Measurements from ENCODE around the gene CUBN. TPM values are rescaled to one million over a fixed set of nuclear protein-coding genes. Genes with fewer than 3 reads are reported as not detected.

CUBN gene
- total and polyA plus RNA-seq, 10 of the 15 experiments (the other 5 are each of a cell fraction or from before 2014, with no cell fraction given): under 0.01 to 0.14 (median 0.02) TPM; not detected in 6

DNA sequence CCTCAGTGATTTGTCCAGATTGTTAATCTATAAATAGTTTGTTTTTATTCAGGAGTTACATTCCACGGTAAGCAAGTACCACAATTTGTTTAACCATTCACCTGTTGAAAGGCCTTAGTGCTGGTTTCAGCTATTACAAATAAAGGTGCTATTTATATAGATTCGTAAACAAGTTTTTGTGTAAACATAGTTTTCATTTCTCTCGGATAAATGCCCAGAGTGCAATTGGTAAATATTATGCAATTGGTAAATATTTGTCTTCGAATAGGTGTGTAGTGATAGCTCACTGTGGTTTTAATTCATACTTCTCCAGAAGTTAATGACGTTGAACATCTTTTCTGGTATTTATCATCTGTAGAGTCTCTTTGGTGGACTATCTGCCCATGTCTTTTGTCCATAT lies 235.9 kb downstream of the CUBN start (continued):
- TF ChIP-seq RAD51 (IDR thresholded peaks at IDR 0.05) (no peak), MXI1 (IDR thresholded peaks at IDR 0.05; ENCODE audit: low read depth, low read length) (no peak), IRF4 (IDR thresholded peaks at IDR 0.05; ENCODE audit: low read depth, low read length) (no peak), FOS (IDR thresholded peaks at IDR 0.05; ENCODE audit: borderline replicate concordance, extremely low read depth, insufficient read length) (no peak)

DNA sequence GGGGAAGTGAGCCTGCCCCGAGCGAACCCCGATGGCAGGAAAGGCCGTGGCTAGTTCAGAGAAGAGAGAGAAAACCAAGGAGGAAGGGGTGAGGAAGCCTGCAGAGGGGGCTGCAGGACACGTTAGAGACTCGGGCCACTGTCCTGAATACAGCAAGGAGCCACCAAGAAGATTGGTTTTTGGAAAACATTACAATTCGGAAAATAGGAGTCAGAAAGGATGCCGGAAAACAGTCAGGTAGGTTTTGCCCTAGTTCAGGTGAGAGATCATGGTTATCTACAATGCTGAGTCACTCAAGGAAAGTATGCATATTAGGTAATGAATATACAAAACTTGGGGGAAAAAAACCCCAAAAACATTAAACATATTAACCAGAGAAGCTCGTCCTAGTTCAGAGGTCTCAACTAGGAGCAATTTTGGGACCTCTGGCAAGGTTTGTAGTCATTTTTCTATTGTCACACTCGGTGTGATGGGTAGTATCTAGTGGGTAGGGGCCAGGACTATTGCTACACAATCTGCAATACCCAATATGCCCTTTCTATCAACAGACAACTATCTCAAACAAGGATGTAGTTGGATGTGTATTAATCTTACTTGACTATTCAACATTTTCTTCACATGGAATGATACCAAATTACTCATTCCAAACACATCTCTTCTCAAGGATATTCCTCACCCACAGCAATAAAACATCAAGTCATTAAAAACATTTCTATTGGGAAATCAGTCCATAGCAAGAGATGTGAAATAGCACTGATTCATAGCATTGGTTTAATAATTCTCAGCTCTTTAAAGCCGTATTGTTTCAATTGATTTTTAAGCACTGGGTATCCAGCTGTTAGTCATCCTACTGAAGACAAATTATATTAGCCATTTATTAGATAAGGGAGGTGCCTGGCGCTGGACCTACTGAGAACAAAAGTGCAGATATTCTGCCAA lies 238.0 kb downstream of the CUBN start:
- WGBS (ENCODE audit: insufficient coverage, insufficient replicate concordance, low lambda C conversion rate, missing lambda C conversion rate): 1% methylated on average over 12 of the region's 12 CpGs
- ATAC-seq (peak; percentile 56), DNase-seq (ENCODE audit: low read depth, low spot score) (no peak), FAIRE-seq (no peak)
- CTCF ChIA-PET: interaction anchor here (0.6 kb wide), 2 partner anchors 108 to 392 kb away, joined by 3 read pairs; no protein-coding TSS in a partner anchor
- Histone ChIP-seq H2AFZ (ENCODE audit: control insufficient read depth, low read depth, low read length) (no peak overlapping the region), H3K4me1 (ENCODE audit: control insufficient read depth, insufficient read depth, low read length) (no peaks in the 10 kb centered on the region), H3K9ac (ENCODE audit: control insufficient read depth, insufficient read depth, low read length) (no peak overlapping the region), H3K27me3 (replicated peaks in 1 of 2; ENCODE audit: control insufficient read depth in 2 of 2, insufficient read depth in 2 of 2, low read length in 1 of 2) (peaks cover 0 to 1% of the 10 kb centered on the region in 2 experiments; a peak in 2 of 4 replicates), H3K36me3 (ENCODE audit: control insufficient read depth in 2 of 2, insufficient read depth in 2 of 2, low read length in 1 of 2) (no peaks in the 10 kb centered on the region), H4K20me1 (ENCODE audit: control insufficient read depth, insufficient read depth) (no peaks in the 10 kb centered on the region), H3K27ac (ENCODE audit: control insufficient read depth, insufficient read depth) (no peak overlapping the region), H3K4me2 (ENCODE audit: control insufficient read depth, insufficient read depth) (no peak overlapping the region), H3K79me2 (ENCODE audit: control insufficient read depth, insufficient read depth, low read length) (no peaks in the 10 kb centered on the region), H3K9me3 (replicated peaks; ENCODE audit: control insufficient read depth, insufficient read depth, low read length) (no peaks in the 10 kb centered on the region), H3K4me3 (no peak overlapping the region)
- POLR2A ChIA-PET: no interaction called here
- in situ Hi-C loops (cut with MboI) (no loop called here), intact Hi-C loops (cut with micrococcal nuclease; ENCODE audit: unreplicated experiment) (no loop called here)
- SMC1A ChIA-PET (ENCODE audit: uncharacterized antibody, unreplicated experiment): interaction anchor here (0.7 kb wide), 1 partner anchor 313 kb away, joined by 3 read pairs; no protein-coding TSS in a partner anchor
- no TSS peak for BruUV-seq (replicated peaks)
- RAD21 ChIA-PET (ENCODE audit: unreplicated experiment): no interaction called here
- TF ChIP-seq MTA3 (IDR thresholded peaks at IDR 0.05; ENCODE audit: borderline replicate concordance, low read length) (peak; percentile 53; the same call in 1 of the 2 replicates), SMC3 (IDR thresholded peaks at IDR 0.05; ENCODE audit: borderline replicate concordance, low read length) (peak; percentile 13; the same call in 1 of the 2 replicates), TCF12 (IDR thresholded peaks at IDR 0.05; ENCODE audit: low read depth, low read length) (no peak), RCOR1 (conservative IDR thresholded peaks at IDR 0.05; ENCODE audit: low read depth, low read length) (no peak), NR2C2 (IDR thresholded peaks at IDR 0.05; ENCODE audit: borderline replicate concordance, control insufficient read depth, insufficient read length, low read depth) (no peak), RAD21 (IDR thresholded peaks at IDR 0.05; ENCODE audit: insufficient read depth, low read depth, low read length) (peak; percentile 28; the same call in 1 of the 2 replicates), FOXM1 (IDR thresholded peaks at IDR 0.05; ENCODE audit: low read depth, low read length) (no peak), TCF3 (IDR thresholded peaks at IDR 0.05; ENCODE audit: borderline replicate concordance, insufficient read depth, low read depth, low read length) (no peak), MYB (IDR thresholded peaks at IDR 0.05; ENCODE audit: borderline replicate concordance, low read depth, low read length) (no peak), ATF2 (IDR thresholded peaks at IDR 0.05; ENCODE audit: low read length) (no peak), IRF4 (IDR thresholded peaks at IDR 0.05; ENCODE audit: low read depth, low read length) (no peak), SUPT20H (IDR thresholded peaks at IDR 0.05; ENCODE audit: borderline replicate concordance, control insufficient read depth, low read depth, low read length) (no peak), ESRRA (IDR thresholded peaks at IDR 0.05; ENCODE audit: low read length) (no peak), POLR2AphosphoS5 (IDR thresholded peaks at IDR 0.05; ENCODE audit: low read length) (peak; percentile 47; the same call in 1 of the 2 replicates), SIN3A (IDR thresholded peaks at IDR 0.05; ENCODE audit: low read depth, low read length) (no peak), MAX (IDR thresholded peaks at IDR 0.05; ENCODE audit: low read depth, low read length) (no peak), BMI1 (IDR thresholded peaks at IDR 0.05; ENCODE audit: borderline replicate concordance) (no peak)

All from GM12878 (cell line).